HepG2 (cell line): ENCODE results near the gene XAB2. TPM values are rescaled to one million over a fixed set of nuclear protein-coding genes. Genes with fewer than 3 reads are reported as not detected.

Source experiments
- AHDC1 ChIP-seq: sonication (generic); formaldehyde crosslinking; IDR thresholded peaks from 2 replicates; pipeline ENCODE4 v1.5.1; 2020; ENCODE audit warnings: mild to moderate bottlenecking, missing genetic modification reagents, borderline replicate concordance
- ARID4A ChIP-seq: sonication (generic); formaldehyde crosslinking; IDR thresholded peaks from 2 replicates; pipeline ENCODE4 v1.5.0; 2020; ENCODE audit warnings: mild to moderate bottlenecking, missing genetic modification reagents, borderline replicate concordance
- CSRNP2 ChIP-seq: sonication (generic); formaldehyde crosslinking; conservative IDR thresholded peaks from 2 replicates; pipeline ENCODE4 v1.8.0; 2022; ENCODE audit warnings: low read depth, missing genetic modification reagents
- ELF1 ChIP-seq: sonication (generic); formaldehyde crosslinking; IDR thresholded peaks from 2 replicates; pipeline ENCODE4 v1.4.0; 2020; ENCODE audit warnings: missing genetic modification reagents
- KLF13 ChIP-seq: sonication (generic); formaldehyde crosslinking; IDR thresholded peaks from 2 replicates; pipeline ENCODE4 v1.4.0; 2020; ENCODE audit warnings: mild to moderate bottlenecking, missing genetic modification reagents
- LCORL ChIP-seq, 2 experiments: fragments of 450-650 bp in 1 of 2; sonication (generic) in 1 of 2; formaldehyde crosslinking in 1 of 2; IDR thresholded peaks; 2 replicates each; pipeline versions ENCODE4 v1.5.0 to v1.6.1; 2017 to 2020; ENCODE audit warnings: antibody characterized with exemption in 1 of 2, missing genetic modification reagents in 1 of 2
- MYC ChIP-seq: sonication (generic); formaldehyde crosslinking; IDR thresholded peaks from 2 replicates; pipeline ENCODE4 v1.9.0; 2021; ENCODE audit warnings: missing genetic modification reagents, borderline replicate concordance
- REL ChIP-seq: sonication (generic); formaldehyde crosslinking; conservative IDR thresholded peaks from 2 replicates; pipeline ENCODE4 v1.8.0; 2022; ENCODE audit warnings: mild to moderate bottlenecking, missing genetic modification reagents, moderate library complexity
- SIN3A ChIP-seq: IDR thresholded peaks from 2 replicates; pipeline ENCODE4 v1.6.1; 2011; ENCODE audit warnings: low read depth, mild to moderate bottlenecking, control low read depth, low read length, borderline replicate concordance
- SOX6 ChIP-seq, 2 experiments: fragments of 450-650 bp in 1 of 2; sonication (generic) in 1 of 2; formaldehyde crosslinking in 1 of 2; IDR thresholded peaks; 2 replicates each; pipeline versions ENCODE4 v1.4.0 to v1.6.1; 2017 to 2020; ENCODE audit warnings: antibody characterized with exemption in 1 of 2, mild to moderate bottlenecking in 1 of 2, missing genetic modification reagents in 1 of 2
- TFAP4 ChIP-seq: sonication (generic); IDR thresholded peaks from 2 replicates; pipeline ENCODE4 v1.6.1; 2016; ENCODE audit warnings: low read depth, borderline replicate concordance
- ZNF44 ChIP-seq: sonication (generic); formaldehyde crosslinking; IDR thresholded peaks from 2 replicates; pipeline ENCODE4 v1.5.1; 2020; ENCODE audit warnings: mild to moderate bottlenecking, missing genetic modification reagents
- polyA plus RNA-seq, 8 experiments: library from polyadenylated mRNA; depleted of rRNA in 3 of 8; stranded (reverse) in 7 of 8; unstranded in 1 of 8; fragments of >200 nt; fragmentation: Illumina TruSeq in 4 of 8; extraction: Trizol in 4 of 8; gene quantifications; 2 replicates each; pipeline versions ENCODE4 v1.2.1 to v1.2.3, GENCODE V29; 2011 to 2016; ENCODE audit warnings: low read depth in 4 of 8, missing spikeins in 1 of 8, mixed read lengths in 1 of 8; ENCODE audit not compliant: insufficient read depth in 1 of 8
- total RNA-seq, 5 experiments: library from RNA; depleted of rRNA; stranded (reverse); fragments of >200 nt; fragmentation: Illumina TruSeq; extraction: Trizol; gene quantifications; 2 replicates each; pipeline ENCODE4 v1.2.3, GENCODE V29; 2016; ENCODE audit warnings: low read depth in 1 of 5

XAB2 gene
- total and polyA plus RNA-seq, 2 of the 13 experiments (the other 11 are each of a cell fraction or from before 2014, with no cell fraction given) = 6.2 to 23.9 TPM

GRCh38 chr19:7629347-7630054 is at the start of gene XAB2, which contains the start of gene PET100 (continued):
- TF ChIP-seq AHDC1 (no peak), ARID4A (CRISPR knock-in tag) (peak; percentile 90), ELF1 (CRISPR knock-in tag) (peak; percentile 95), TFAP4 (0 out of 2 replicates have a peak, but pooled peaks have one; percentile 22), SIN3A (peak; percentile 90), LCORL (IDR thresholded peaks at IDR 0.05) (no peak), LCORL (CRISPR knock-in tag; IDR thresholded peaks at IDR 0.05) (peak; percentile 37; the same call in 1 of the 2 replicates), CSRNP2 (CRISPR knock-in tag) (no peak), REL (CRISPR knock-in tag) (no peak), KLF13 (CRISPR knock-in tag) (no peak), ZNF44 (CRISPR knock-in tag) (peak; percentile 86), SOX6 (IDR thresholded peaks at IDR 0.05) (no peak), SOX6 (CRISPR knock-in tag; IDR thresholded peaks at IDR 0.05) (peak; percentile 65), MYC (CRISPR knock-in tag) (0 out of 2 replicates have a peak, but pooled peaks have one; percentile 35)
